Measurements from ENCODE around the gene ST6GALNAC3.

ST6GALNAC3 gene

DNA sequence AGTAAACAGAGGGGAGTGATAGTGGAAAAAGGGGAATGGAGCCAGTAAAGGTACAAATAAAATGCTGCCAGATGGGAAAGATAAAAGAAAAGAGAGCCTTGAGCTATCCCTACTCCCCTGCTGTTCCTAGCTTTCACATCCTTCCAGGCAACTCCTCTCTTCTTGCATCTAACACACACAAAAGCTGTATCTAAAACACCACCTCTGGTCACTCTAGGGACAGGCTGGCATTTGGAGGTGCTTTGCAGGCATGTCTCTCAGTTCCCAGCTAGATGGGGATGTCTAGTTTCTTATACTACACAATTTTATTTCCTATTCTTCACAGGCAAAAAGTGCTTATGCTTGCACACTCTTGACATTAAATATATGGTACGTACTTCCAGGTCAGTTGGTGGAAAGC is 607.6 kb downstream of the ST6GALNAC3 start:
- DNase-seq (ENCODE audit: low spot score): no peak

Data from SK-N-DZ (cell line).